GM12872 (cell line): Measurements from ENCODE around the gene CEP250.
A peak's percentile ranks its signal among the peaks of the same experiment; 100 is the strongest.

Experiments used
- CTCF ChIP-seq: IDR thresholded peaks from 3 replicates; pipeline ENCODE4 v1.5.1; 2011; ENCODE audit warnings: low read depth, mild to moderate bottlenecking, low read length, moderate library complexity; ENCODE audit not compliant: insufficient read depth

The CEP250 gene

GRCh38 chr20:35564905-35565304, 109.5 kb downstream of the CEP250 start:
- TF ChIP-seq CTCF, result no peak

- TF ChIP-seq CTCF, result peak; percentile 45; the same call in 2 of the 3 replicates
Measured at GRCh38 chr20:35568645-35569044, 113.2 kb downstream of the CEP250 start.
